Pancreas (tissue), 10 donors: ENCODE results near the gene DOCK3. TPM values are rescaled to one million over a fixed set of nuclear protein-coding genes. Genes with fewer than 3 reads are reported as not detected.
A peak's percentile ranks its signal among the peaks of the same experiment; 100 is the strongest.

ENCODE experiments used
- ATAC-seq, 4 donors: fragments of 200-7000 bp; cut with Tn5 transposase; one replicate each; pipeline versions ENCODE4 v1.8.0 to v1.9.1; 2020; ENCODE audit warnings: mild to moderate bottlenecking in 4 of 4, moderate library complexity in 4 of 4
- DNase-seq, 6 donors: peaks; one replicate each; pipeline ENCODE4 v3.0.0-alpha.2; 2020
- FAIRE-seq: peaks from 2 replicates; lab custom pipeline; 2012; peaks lifted over from hg19 to GRCh38; lab: Jason Lieb, UNC
- H3K27ac ChIP-seq, 4 donors: fragments of 200-600 bp; sonication (generic); 1 replicate in 3 of 4; 2 replicates in 1 of 4; pipeline versions ENCODE4 v1.5.0 to v1.8.0; 2020
- H3K27me3 ChIP-seq, 4 donors: fragments of 200-600 bp; one replicate each; pipeline ENCODE4 v1.8.0; 2021
- H3K36me3 ChIP-seq, 3 donors: fragments of 200-600 bp; sonication (generic) in 1 of 3; one replicate each; pipeline versions ENCODE4 v1.5.0 to v1.8.0; 2020 to 2021
- H3K4me1 ChIP-seq, 3 donors: fragments of 200-600 bp; one replicate each; pipeline ENCODE4 v1.8.0; 2021
- H3K4me3 ChIP-seq, 4 donors: fragments of 200-600 bp; sonication (generic) in 2 of 4; one replicate each; pipeline versions ENCODE4 v1.5.0 to v1.8.0; 2020 to 2021
- H3K9me3 ChIP-seq, 4 donors: fragments of 200-600 bp; one replicate each; pipeline ENCODE4 v1.8.0; 2021
- WGBS, 2 donors: extraction: QIAGEN DNeasy Blood & Tissue Kit; methylation state at CpG; one replicate each; pipeline ENCODE4 v1.1.7; 2013; 5-methylcytosine and 5-hydroxymethylcytosine counted together
- intact Hi-C, 3 donors: fragments of 100-400 bp; cut with DNase I; formaldehyde crosslinking; loops; one replicate each; pipeline versions ENCODE4 v1.11.1 to v1.14.2; 2022
- polyA plus RNA-seq, 2 donors: library from polyadenylated mRNA; stranded (reverse); fragments of 200-250 nt; gene quantifications; one replicate each; pipeline ENCODE4 v1.2.3, GENCODE V29; 2013
- total RNA-seq, 6 donors: library from RNA; stranded (reverse); fragmentation: NEBNext Ultra II Directional in 4 of 6; extraction: Animal tissue kit (Norgen Biotek cat#: 25700) in 4 of 6; gene quantifications; one replicate each; pipeline versions ENCODE4 v1.2.1 to v1.2.4, GENCODE V29; 2021 to 2023
- TF ChIP-seq, protein P1 (sequence below), 4 donors: fragments of 200-600 bp; sonication (generic) in 3 of 4; IDR thresholded peaks; one replicate each; pipeline versions ENCODE4 v1.5.0 to v1.8.0; 2021; ENCODE audit warnings: antibody characterized with exemption in 4 of 4
- donor health status: healthy with polysubstance abuse.
- donor health status: DM: no; HTN: no; CAD: no; lungs with moderate emphysema.
- donor health status: DM: no; HTN: no; CAD: no.
- donor health status: control.
- donor health status: control.
- donor health status: Bipolar disorder and iron deficiency.
- donor health status: DM: yes; HTN: yes; CAD: no.
- donor health status: DM: no; HTN: no; CAD: no.
- donor health status: DM: no; HTN: no; CAD: no.
- donor health status: DM: yes; HTN: yes; CAD: no.

DOCK3 gene
- total and polyA plus RNA-seq, 8 donors, result 0.09 to 1.5 (median 0.36) TPM

DNA sequence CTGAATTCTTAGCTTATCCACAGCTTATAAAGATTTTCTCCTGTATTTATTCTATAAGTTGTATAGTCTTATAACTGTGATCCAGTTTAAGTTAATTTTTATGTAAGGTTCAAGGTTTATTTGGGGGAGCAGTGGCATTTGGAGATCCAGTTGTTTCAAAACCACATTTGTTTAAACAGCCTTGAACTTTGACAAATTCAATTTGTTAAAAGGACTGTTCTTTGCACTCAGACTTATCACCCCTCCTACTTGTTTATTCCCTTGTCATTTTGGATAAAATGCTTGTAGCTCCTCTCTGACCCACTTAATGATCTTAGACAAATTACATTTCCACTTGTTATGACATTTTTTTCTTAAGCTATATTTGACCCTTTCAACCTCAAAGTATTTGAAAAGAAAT is 327.8 kb downstream of the DOCK3 start:
- H3K27ac ChIP-seq, result no peak overlapping the region
- TF ChIP-seq, protein P1, sequence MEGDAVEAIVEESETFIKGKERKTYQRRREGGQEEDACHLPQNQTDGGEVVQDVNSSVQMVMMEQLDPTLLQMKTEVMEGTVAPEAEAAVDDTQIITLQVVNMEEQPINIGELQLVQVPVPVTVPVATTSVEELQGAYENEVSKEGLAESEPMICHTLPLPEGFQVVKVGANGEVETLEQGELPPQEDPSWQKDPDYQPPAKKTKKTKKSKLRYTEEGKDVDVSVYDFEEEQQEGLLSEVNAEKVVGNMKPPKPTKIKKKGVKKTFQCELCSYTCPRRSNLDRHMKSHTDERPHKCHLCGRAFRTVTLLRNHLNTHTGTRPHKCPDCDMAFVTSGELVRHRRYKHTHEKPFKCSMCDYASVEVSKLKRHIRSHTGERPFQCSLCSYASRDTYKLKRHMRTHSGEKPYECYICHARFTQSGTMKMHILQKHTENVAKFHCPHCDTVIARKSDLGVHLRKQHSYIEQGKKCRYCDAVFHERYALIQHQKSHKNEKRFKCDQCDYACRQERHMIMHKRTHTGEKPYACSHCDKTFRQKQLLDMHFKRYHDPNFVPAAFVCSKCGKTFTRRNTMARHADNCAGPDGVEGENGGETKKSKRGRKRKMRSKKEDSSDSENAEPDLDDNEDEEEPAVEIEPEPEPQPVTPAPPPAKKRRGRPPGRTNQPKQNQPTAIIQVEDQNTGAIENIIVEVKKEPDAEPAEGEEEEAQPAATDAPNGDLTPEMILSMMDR (IDR thresholded peaks at IDR 0.05), result no peak
- H3K4me1 ChIP-seq, result no peaks in the 10 kb centered on the region
- FAIRE-seq (no peak), DNase-seq (no peak), ATAC-seq (no peak)
- H3K9me3 ChIP-seq, result no peaks in the 10 kb centered on the region
- H3K36me3 ChIP-seq, result no peaks in the 10 kb centered on the region
- intact Hi-C loops, result no loop called here
- H3K4me3 ChIP-seq, result no peak overlapping the region
- no peaks in the 10 kb centered on the region for H3K27me3 ChIP-seq

DNA sequence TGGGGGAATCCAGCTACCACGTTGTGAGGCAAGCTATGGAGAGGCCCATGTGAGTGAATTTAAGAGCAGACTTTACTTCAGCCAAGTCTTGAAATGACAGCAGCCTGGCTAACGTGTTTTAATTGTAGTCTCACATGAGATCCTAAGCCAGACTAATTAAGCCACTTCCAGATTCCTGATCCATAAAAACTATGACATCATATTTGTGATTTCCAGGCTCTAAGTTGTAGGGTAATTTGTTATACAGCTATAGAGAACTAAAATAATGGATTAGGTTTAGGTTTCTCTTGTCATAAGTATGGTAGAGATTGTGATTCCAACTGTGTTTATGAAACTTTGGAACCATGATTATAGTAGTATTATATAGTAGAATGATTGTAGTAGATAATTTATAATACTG is 329.5 kb downstream of the DOCK3 start:
- Histone ChIP-seq H3K9me3 (no peaks in the 10 kb centered on the region), H3K27ac (no peak overlapping the region), H3K4me3 (no peak overlapping the region), H3K4me1 (no peaks in the 10 kb centered on the region), H3K27me3 (no peaks in the 10 kb centered on the region), H3K36me3 (no peaks in the 10 kb centered on the region)
- 43 to 49% methylated on average over 2 of the region's 2 CpGs for WGBS, 2 donors
- TF ChIP-seq, protein P1 (IDR thresholded peaks at IDR 0.05), result no peak
- FAIRE-seq (no peak), DNase-seq (no peak), ATAC-seq (no peak)
- intact Hi-C loops, result no loop called here

DNA sequence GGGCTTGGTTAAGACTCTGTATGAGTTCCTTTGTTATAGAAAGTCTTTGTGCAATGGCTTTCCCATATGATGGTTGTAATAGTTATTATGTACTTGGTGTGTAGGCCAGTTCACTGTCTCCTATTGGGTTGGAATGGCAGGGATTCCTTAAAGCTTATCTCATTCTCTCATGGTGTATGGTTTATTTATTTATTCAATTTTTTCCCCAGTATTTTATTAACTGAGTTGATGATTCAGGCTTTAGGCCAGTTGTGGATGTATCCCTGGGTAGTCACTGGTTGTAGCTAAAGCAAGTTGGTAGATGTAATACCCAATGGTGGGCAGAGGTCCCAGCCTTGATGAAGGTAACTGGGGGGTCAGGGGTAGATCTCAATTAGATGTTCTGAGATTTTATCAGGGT is 349.4 kb downstream of the DOCK3 start:
- ATAC-seq (no peak), FAIRE-seq (no peak), DNase-seq (no peak)
- Histone ChIP-seq H3K27ac (no peak overlapping the region), H3K27me3 (peaks cover 0 to 2% (median 0%) of the 10 kb centered on the region in 4 donors), H3K36me3 (no peaks in the 10 kb centered on the region), H3K4me1 (no peaks in the 10 kb centered on the region), H3K9me3 (no peaks in the 10 kb centered on the region), H3K4me3 (no peak overlapping the region)
- TF ChIP-seq, protein P1 (IDR thresholded peaks at IDR 0.05), result no peak
- intact Hi-C loops, result no loop called here

DNA sequence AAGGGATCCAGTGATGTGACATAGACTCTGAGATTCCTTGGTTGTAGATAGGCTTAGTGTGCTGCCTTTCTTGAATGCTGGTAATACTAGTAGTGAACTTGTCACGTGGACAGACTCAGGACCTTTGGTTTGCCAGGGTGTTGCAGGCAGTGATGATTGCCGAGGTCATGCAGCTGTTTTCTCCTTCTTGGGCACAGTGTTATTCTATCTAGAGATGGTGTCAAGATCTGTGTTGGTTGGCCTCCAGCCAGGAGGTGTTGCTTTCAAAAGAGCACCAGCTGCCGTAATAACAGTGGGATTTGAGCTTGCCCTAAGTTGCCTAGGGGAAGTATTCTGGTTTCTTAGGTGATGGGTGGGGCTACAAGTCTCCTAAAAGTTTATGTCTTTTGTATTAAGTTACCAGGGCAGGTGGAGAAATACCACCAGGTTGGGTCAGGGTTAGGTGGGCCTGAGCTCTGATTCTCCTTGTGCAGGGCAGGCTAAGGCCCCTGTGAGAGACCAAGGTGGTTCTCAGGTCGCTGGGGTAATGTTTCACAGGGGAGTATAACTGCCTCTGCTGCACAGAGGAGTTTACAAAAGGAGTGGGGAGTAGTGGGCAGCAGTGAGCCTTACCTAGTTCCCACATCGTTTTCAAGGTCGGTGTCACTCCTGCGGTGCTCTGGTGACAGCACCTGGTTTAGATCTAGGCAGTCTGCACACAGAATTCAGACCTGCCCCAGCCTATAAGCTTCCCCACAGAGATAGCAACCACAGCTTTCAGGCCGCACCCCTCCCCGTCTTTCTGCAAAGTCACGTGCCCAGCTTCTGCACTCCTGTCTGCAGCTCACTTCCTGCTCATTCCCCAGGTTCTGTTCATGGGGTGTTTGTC is 350.3 kb downstream of the DOCK3 start:
- ATAC-seq (peak in 3 of 4 donors; percentile 48 to 70 (median 58)), FAIRE-seq (no peak)
- TF ChIP-seq, protein P1 (IDR thresholded peaks at IDR 0.05), result no peak

DNA sequence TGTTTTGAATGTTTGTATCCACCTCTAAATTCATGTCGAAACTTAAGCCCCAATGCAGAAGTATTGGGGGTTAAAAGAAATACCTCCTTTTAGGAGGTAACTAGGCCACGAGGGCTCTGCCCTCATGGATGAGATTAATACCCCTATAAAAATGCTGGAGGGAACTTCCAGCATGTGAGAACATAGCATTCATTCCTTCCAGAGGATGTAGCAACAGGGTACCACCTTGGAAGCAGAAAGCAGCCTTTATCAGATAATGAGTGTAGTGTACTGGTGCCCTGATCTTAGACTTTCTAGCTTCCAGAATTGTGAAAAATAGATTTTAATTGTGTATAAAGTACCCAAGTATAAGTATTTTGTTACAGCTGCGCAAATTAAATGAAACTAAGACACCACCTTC is 356.9 kb downstream of the DOCK3 start:
- ATAC-seq (no peak), FAIRE-seq (no peak), DNase-seq (no peak)
- H3K27ac ChIP-seq, result no peak overlapping the region
- no peaks in the 10 kb centered on the region for H3K9me3 ChIP-seq
- 56 to 63% methylated on average over 3 of the region's 3 CpGs for WGBS, 2 donors
- H3K4me1 ChIP-seq, result no peaks in the 10 kb centered on the region
- H3K36me3 ChIP-seq, result no peaks in the 10 kb centered on the region
- no peak overlapping the region for H3K4me3 ChIP-seq
- TF ChIP-seq, protein P1 (IDR thresholded peaks at IDR 0.05), result no peak
- peaks cover 0 to 5% (median 0%) of the 10 kb centered on the region in 4 donors for H3K27me3 ChIP-seq
- intact Hi-C loops, result no loop called here

More for the DNA sequence above, 350.3 kb downstream of the DOCK3 start:
- no peaks in the 10 kb centered on the region for H3K4me1 ChIP-seq
- no peak overlapping the region for H3K4me3 ChIP-seq
- intact Hi-C loops, result no loop called here
- 32 to 37% methylated on average over 10 of the region's 10 CpGs for WGBS, 2 donors
- H3K27me3 ChIP-seq, result peaks cover 0 to 5% (median 0%) of the 10 kb centered on the region in 4 donors
- peak in 1 of 6 donors; percentile 21 for DNase-seq
- no peaks in the 10 kb centered on the region for H3K36me3 ChIP-seq
- no peak overlapping the region for H3K27ac ChIP-seq
- no peaks in the 10 kb centered on the region for H3K9me3 ChIP-seq
